HCT116 (cell line): ENCODE measurements around the gene GLRX3. TPM values are rescaled to one million over a fixed set of nuclear protein-coding genes. Genes with fewer than 3 reads are reported as not detected.

Experiments
- ATAC-seq: fragments of 200-7000 bp; cut with Tn5 transposase; 2 replicates; pipeline ENCODE4 v1.9.1; 2020; ENCODE audit warnings: mild to moderate bottlenecking, moderate library complexity
- BruUV-seq: library from RNA; stranded (reverse); fragments of 400-500 nt; replicated peaks from 2 replicates; lab custom pipeline; 2021; lab: Mats Ljungman, UMichigan
- CTCF ChIA-PET: fragments of 300-600 bp; sonication (Branson Sonifier 250); formaldehyde crosslinking; loops from one replicate; lab custom pipeline; 2021; ENCODE audit warnings: antibody characterized with exemption; lab: Charles Lee
- POLR2A ChIA-PET: fragments of 300-600, 350-600 bp; sonication (Branson Sonifier 250); formaldehyde crosslinking; loops from one replicate; lab custom pipeline; 2021; ENCODE audit warnings: antibody characterized with exemption; lab: Charles Lee
- RAD21 ChIA-PET, 2 experiments: fragments of 300-600 bp; sonication (Branson Sonifier 250); formaldehyde crosslinking; loops; one replicate each; lab custom pipeline; 2023; ENCODE audit warnings: low total read pairs in 2 of 2; ENCODE audit not compliant: uncharacterized antibody in 2 of 2, unreplicated experiment in 2 of 2, low non-redundant PET in 1 of 2; lab: Charles Lee
- DNase-seq: peaks from one replicate; pipeline ENCODE4 v3.0.0-alpha.2; 2010; ENCODE audit warnings: low read depth, low spot score
- H2AFZ ChIP-seq: fragments of 200-600 bp; shearing (Covaris generic), sonication (generic); 2 replicates; pipeline ENCODE4 v1.6.1; 2017; ENCODE audit warnings: low read depth, mixed run types, mixed read lengths, antibody characterized with exemption, low read length; ENCODE audit not compliant: poor library complexity, severe bottlenecking
- H3K27ac ChIP-seq: 2 replicates; pipeline ENCODE4 v1.5.1; 2012; ENCODE audit warnings: low read depth, low read length
- H3K27me3 ChIP-seq: fragments of 200-600 bp; sonication (generic); 2 replicates; pipeline ENCODE4 v1.6.1; 2016; ENCODE audit warnings: mixed run types, low read length, mixed read lengths; ENCODE audit not compliant: insufficient read depth
- H3K36me3 ChIP-seq, 2 experiments: fragments of 200-500 bp in 1 of 2; fragments of 200-600 bp in 1 of 2; sonication (Bioruptor generic) in 1 of 2; sonication (generic) in 1 of 2; 2 replicates each; pipeline versions ENCODE4 v1.5.1 to v1.6.1; 2014 to 2016; ENCODE audit warnings: low read length in 2 of 2, inconsistent platforms in 1 of 2, mixed read lengths in 1 of 2, mixed run types in 1 of 2; ENCODE audit not compliant: insufficient read depth in 2 of 2, control insufficient read depth in 1 of 2
- H3K4me1 ChIP-seq, 2 experiments: fragments of 200-600 bp in 1 of 2; sonication (generic) in 1 of 2; 2 replicates each; pipeline versions ENCODE4 v1.5.1 to v1.6.1; 2012 to 2017; ENCODE audit warnings: low read length in 2 of 2, inconsistent platforms in 1 of 2, mild to moderate bottlenecking in 1 of 2, mixed read lengths in 1 of 2, mixed run types in 1 of 2, moderate library complexity in 1 of 2; ENCODE audit not compliant: insufficient read depth in 2 of 2, control insufficient read depth in 1 of 2
- H3K4me2 ChIP-seq: fragments of 200-600 bp; sonication (generic); 2 replicates; pipeline ENCODE4 v1.6.1; 2017; ENCODE audit warnings: mixed run types, low read length, mixed read lengths
- H3K4me3 ChIP-seq, 2 experiments: fragments of 200-600 bp in 1 of 2; sonication (generic) in 1 of 2; replicated peaks in 1 of 2; 2 replicates each; pipeline ENCODE4 v1.5.1; 2011 to 2016; ENCODE audit warnings: low read length in 2 of 2, control low read depth in 1 of 2, low read depth in 1 of 2, mild to moderate bottlenecking in 1 of 2, mixed read lengths in 1 of 2, mixed run types in 1 of 2
- H3K79me2 ChIP-seq: fragments of 200-600 bp; sonication (generic); 2 replicates; pipeline ENCODE4 v1.6.1; 2017; ENCODE audit warnings: mild to moderate bottlenecking, mixed run types, low read length, moderate library complexity, mixed read lengths; ENCODE audit not compliant: insufficient read depth
- H3K9ac ChIP-seq: fragments of 200-600 bp; sonication (generic); 2 replicates; pipeline ENCODE4 v1.6.1; 2016; ENCODE audit warnings: low read length, mixed read lengths
- H3K9me2 ChIP-seq: fragments of 200-600 bp; sonication (generic), shearing (Covaris generic); 2 replicates; pipeline ENCODE4 v1.6.1; 2017; ENCODE audit warnings: mixed run types, mild to moderate bottlenecking, moderate library complexity; ENCODE audit not compliant: insufficient read depth
- H3K9me3 ChIP-seq, 2 experiments: fragments of 200-500 bp in 1 of 2; fragments of 200-600 bp in 1 of 2; sonication (Bioruptor generic) in 1 of 2; sonication (generic) in 1 of 2; 2 replicates each; pipeline ENCODE4 v1.6.1; 2014 to 2017; ENCODE audit warnings: low read length in 2 of 2, mixed read lengths in 2 of 2, inconsistent platforms in 1 of 2, low read depth in 1 of 2, mild to moderate bottlenecking in 1 of 2, mixed run types in 1 of 2, moderate library complexity in 1 of 2; ENCODE audit not compliant: control insufficient read depth in 1 of 2, insufficient read depth in 1 of 2
- H4K20me1 ChIP-seq: fragments of 200-600 bp; sonication (generic), shearing (Covaris generic); 2 replicates; pipeline ENCODE4 v1.6.1; 2017; ENCODE audit warnings: mixed run types, mild to moderate bottlenecking, moderate library complexity; ENCODE audit not compliant: insufficient read depth
- CBX3 ChIP-seq: IDR thresholded peaks from 2 replicates; pipeline ENCODE4 v1.6.1; 2012; ENCODE audit warnings: low read depth
- EGR1 ChIP-seq: IDR thresholded peaks from 2 replicates; pipeline ENCODE4 v1.6.1; 2012; ENCODE audit warnings: low read depth
- JUND ChIP-seq: IDR thresholded peaks from 2 replicates; pipeline ENCODE4 v1.6.1; 2012
- SP1 ChIP-seq: IDR thresholded peaks from 2 replicates; pipeline ENCODE4 v1.6.1; 2012; ENCODE audit warnings: low read depth
- SRF ChIP-seq: IDR thresholded peaks from 2 replicates; pipeline ENCODE4 v1.6.1; 2012; ENCODE audit warnings: low read depth
- TCF7L2 ChIP-seq: IDR thresholded peaks from 2 replicates; pipeline ENCODE4 v1.7.0; 2011; ENCODE audit warnings: borderline replicate concordance, inconsistent platforms; ENCODE audit not compliant: insufficient read depth, insufficient read length; ENCODE audit errors: extremely low read depth
- ZNF274 ChIP-seq: fragments of 200-500 bp; sonication (Bioruptor generic); IDR thresholded peaks from 2 replicates; pipeline ENCODE4 v1.6.1; 2014; ENCODE audit warnings: mild to moderate bottlenecking, low read depth, low read length, inconsistent platforms
- intact Hi-C: fragments of 100-400 bp; cut with micrococcal nuclease; formaldehyde crosslinking; loops from 2 replicates; pipeline ENCODE4 v1.10.0; 2022
- total RNA-seq: library from RNA; stranded (reverse); gene quantifications from one replicate; pipeline ENCODE4 v1.2.1, GENCODE V29; 2021; ENCODE audit not compliant: unreplicated experiment
- TF ChIP-seq, protein P1 (sequence below): IDR thresholded peaks from 2 replicates; pipeline ENCODE4 v1.6.1; 2012; ENCODE audit warnings: low read depth
- TF ChIP-seq, protein P2 (sequence below): IDR thresholded peaks from 2 replicates; pipeline ENCODE4 v1.6.1; 2012

The GLRX3 gene
- total RNA-seq, 1 experiment from 2014 or later: 59.1 TPM

GRCh38 chr10:130193033-130193432, 56.8 kb downstream of the GLRX3 start:
- Histone ChIP-seq H3K9ac (no peak overlapping the region), H3K4me1 (no peaks in the 10 kb centered on the region), H3K4me2 (no peak overlapping the region), H3K27me3 (no peaks in the 10 kb centered on the region), H2AFZ (no peak overlapping the region), H3K4me3 (no peak overlapping the region), H3K36me3 (no peaks in the 10 kb centered on the region), H3K9me3 (no peaks in the 10 kb centered on the region), H4K20me1 (no peaks in the 10 kb centered on the region), H3K27ac (no peak overlapping the region), H3K79me2 (no peaks in the 10 kb centered on the region), H3K9me2 (no peaks in the 10 kb centered on the region)
- ChIA-PET POLR2A (no interaction called here), RAD21 (no interaction called here), CTCF (no interaction called here)
- DNase-seq (no peak), ATAC-seq (no peak)
- BruUV-seq: no TSS peak
- TF ChIP-seq EGR1: no peak
- TF ChIP-seq ZNF274: no peak
- no peak for TF ChIP-seq CBX3
- TF ChIP-seq, protein P1, sequence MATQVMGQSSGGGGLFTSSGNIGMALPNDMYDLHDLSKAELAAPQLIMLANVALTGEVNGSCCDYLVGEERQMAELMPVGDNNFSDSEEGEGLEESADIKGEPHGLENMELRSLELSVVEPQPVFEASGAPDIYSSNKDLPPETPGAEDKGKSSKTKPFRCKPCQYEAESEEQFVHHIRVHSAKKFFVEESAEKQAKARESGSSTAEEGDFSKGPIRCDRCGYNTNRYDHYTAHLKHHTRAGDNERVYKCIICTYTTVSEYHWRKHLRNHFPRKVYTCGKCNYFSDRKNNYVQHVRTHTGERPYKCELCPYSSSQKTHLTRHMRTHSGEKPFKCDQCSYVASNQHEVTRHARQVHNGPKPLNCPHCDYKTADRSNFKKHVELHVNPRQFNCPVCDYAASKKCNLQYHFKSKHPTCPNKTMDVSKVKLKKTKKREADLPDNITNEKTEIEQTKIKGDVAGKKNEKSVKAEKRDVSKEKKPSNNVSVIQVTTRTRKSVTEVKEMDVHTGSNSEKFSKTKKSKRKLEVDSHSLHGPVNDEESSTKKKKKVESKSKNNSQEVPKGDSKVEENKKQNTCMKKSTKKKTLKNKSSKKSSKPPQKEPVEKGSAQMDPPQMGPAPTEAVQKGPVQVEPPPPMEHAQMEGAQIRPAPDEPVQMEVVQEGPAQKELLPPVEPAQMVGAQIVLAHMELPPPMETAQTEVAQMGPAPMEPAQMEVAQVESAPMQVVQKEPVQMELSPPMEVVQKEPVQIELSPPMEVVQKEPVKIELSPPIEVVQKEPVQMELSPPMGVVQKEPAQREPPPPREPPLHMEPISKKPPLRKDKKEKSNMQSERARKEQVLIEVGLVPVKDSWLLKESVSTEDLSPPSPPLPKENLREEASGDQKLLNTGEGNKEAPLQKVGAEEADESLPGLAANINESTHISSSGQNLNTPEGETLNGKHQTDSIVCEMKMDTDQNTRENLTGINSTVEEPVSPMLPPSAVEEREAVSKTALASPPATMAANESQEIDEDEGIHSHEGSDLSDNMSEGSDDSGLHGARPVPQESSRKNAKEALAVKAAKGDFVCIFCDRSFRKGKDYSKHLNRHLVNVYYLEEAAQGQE: no peak
- intact Hi-C loops: no loop called here

DNA sequence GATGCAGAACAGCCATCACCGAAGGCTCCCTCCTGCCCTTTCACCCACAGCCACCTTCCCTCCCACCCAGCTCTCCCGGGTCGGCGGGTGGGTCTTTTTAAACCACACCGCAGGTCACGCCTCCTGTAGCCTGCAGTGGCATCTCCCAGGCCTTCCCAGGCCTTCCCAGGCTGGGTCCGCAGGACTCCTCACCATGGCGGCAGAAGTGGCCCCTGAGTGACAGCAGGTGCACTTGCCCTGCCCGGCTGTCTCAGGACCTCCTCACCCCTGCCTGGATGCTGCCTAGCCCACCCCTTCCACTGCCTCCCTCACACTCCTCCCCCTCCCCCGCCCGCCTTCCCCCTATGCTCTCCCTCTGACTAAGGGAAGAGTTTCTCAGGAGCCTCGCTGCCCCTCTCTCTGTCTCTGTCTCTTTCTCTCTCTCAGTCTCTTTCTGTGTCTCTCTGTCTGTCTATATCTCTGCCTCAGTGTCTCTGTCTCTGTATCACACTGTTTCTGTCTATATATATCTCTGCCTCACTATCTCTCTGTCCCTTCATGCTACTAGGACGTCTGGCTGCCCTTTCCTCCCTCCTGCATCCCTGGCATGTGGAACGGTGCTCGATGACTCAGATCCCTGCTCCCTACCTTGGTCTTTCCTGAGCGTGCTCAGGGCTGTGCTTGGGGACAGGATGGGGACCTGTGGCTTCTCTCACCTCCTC, 57.5 kb downstream of the GLRX3 start:
- Histone ChIP-seq H3K27me3 (no peaks in the 10 kb centered on the region), H3K36me3 (no peaks in the 10 kb centered on the region), H4K20me1 (no peaks in the 10 kb centered on the region), H3K9ac (no peak overlapping the region), H3K4me2 (no peak overlapping the region), H2AFZ (no peak overlapping the region), H3K27ac (no peak overlapping the region), H3K9me3 (no peaks in the 10 kb centered on the region), H3K9me2 (no peaks in the 10 kb centered on the region), H3K4me3 (no peak overlapping the region), H3K4me1 (no peaks in the 10 kb centered on the region), H3K79me2 (no peaks in the 10 kb centered on the region)
- BruUV-seq: no TSS peak
- CTCF ChIA-PET: no interaction called here
- DNase-seq (no peak), ATAC-seq (no peak)
- RAD21 ChIA-PET: no interaction called here
- POLR2A ChIA-PET: no interaction called here
- intact Hi-C loops: no loop called here
- no peak for TF ChIP-seq JUND
- TF ChIP-seq, protein P1: no peak
- TF ChIP-seq SP1: no peak
- TF ChIP-seq TCF7L2: no peak
- TF ChIP-seq SRF: no peak
- TF ChIP-seq, protein P2, sequence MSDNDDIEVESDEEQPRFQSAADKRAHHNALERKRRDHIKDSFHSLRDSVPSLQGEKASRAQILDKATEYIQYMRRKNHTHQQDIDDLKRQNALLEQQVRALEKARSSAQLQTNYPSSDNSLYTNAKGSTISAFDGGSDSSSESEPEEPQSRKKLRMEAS: no peak
- no peak for TF ChIP-seq CBX3
